ENCODE measurements around the gene ANO2. TPM values are rescaled to one million over a fixed set of nuclear protein-coding genes. Genes with fewer than 3 reads are reported as not detected.

Gene ANO2
- total RNA-seq, 3 donors from 2014 or later (not counting 1 experiment from before 2014, with no cell fraction given), result not detected

- TF ChIP-seq, protein P1, sequence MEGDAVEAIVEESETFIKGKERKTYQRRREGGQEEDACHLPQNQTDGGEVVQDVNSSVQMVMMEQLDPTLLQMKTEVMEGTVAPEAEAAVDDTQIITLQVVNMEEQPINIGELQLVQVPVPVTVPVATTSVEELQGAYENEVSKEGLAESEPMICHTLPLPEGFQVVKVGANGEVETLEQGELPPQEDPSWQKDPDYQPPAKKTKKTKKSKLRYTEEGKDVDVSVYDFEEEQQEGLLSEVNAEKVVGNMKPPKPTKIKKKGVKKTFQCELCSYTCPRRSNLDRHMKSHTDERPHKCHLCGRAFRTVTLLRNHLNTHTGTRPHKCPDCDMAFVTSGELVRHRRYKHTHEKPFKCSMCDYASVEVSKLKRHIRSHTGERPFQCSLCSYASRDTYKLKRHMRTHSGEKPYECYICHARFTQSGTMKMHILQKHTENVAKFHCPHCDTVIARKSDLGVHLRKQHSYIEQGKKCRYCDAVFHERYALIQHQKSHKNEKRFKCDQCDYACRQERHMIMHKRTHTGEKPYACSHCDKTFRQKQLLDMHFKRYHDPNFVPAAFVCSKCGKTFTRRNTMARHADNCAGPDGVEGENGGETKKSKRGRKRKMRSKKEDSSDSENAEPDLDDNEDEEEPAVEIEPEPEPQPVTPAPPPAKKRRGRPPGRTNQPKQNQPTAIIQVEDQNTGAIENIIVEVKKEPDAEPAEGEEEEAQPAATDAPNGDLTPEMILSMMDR (IDR thresholded peaks at IDR 0.05), result no peak
- Histone ChIP-seq H3K4me1 (ENCODE audit: control insufficient read depth, insufficient read depth, low read length) (no peaks in the 10 kb centered on the region), H3K27ac (ENCODE audit: low read length) (no peak overlapping the region), H3K4me3 (ENCODE audit: low read length) (no peak overlapping the region), H3K36me3 (ENCODE audit: control insufficient read depth, insufficient read depth, low read length) (no peaks in the 10 kb centered on the region), H3K9me3 (ENCODE audit: control insufficient read depth, insufficient read depth, low read length) (no peaks in the 10 kb centered on the region), H3K27me3 (ENCODE audit: control insufficient read depth, insufficient read depth, low read length) (no peaks in the 10 kb centered on the region)
- no peaks in the 10 kb centered on the region for H3K9me3 Mint-ChIP-seq
- H3K4me1 Mint-ChIP-seq, result no peaks in the 10 kb centered on the region
- no peaks in the 10 kb centered on the region for H3K36me3 Mint-ChIP-seq
- no peak overlapping the region for H3K4me3 Mint-ChIP-seq
- H3K27ac Mint-ChIP-seq, result no peak overlapping the region
- peaks cover 7 to 15% of the 10 kb centered on the region in 2 donors for H3K27me3 Mint-ChIP-seq (ENCODE audit: low read depth in 2 of 2)
- ATAC-seq (no peak), DNase-seq (no peak)
- 91% methylated on average over 3 of the region's 4 CpGs for WGBS (ENCODE audit: insufficient coverage)
- intact Hi-C loops (cut with micrococcal nuclease), result no loop called here
Measured at GRCh38 chr12:5585178-5585577, 359.9 kb downstream of the ANO2 start.

DNA sequence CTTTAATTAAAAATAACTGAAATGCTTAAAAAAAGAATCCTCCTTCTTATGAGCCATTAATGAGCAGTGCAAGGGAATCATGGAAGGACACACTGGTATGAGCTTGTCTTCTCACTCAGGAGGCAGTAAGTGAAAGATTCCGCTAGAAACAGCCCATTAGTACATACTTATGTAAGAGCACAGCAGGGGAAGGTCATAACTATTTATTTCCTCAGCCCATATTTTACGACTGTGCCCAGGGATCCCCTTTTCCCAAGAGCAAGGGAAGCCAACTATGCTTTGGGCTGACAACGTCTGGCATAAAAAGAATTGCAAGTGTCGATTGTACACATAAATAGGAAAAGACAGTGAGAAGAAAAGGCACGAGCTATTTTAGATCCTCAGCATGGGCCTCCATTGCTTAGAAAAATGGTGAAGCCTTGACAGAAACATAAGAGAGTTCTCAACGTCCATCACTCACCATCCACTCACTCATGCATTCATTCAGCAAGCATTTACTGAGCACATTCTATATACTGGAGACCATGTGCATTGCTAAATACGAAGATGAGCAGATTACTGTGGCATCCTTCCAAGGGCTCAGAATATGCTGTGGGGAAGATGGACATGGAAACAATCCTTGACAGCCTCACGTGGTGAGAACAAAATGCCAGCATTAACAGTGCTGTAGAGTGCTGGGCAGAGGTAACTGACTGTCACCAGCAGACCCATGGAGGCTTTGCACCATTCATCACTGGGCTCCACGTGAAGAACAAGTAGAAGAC is 360.5 kb downstream of the ANO2 start:
- H3K4me3 ChIP-seq (ENCODE audit: low read length), result no peak overlapping the region
- H3K36me3 ChIP-seq (ENCODE audit: control insufficient read depth, insufficient read depth, low read length), result no peaks in the 10 kb centered on the region
- no peaks in the 10 kb centered on the region for H3K9me3 ChIP-seq (ENCODE audit: control insufficient read depth, insufficient read depth, low read length)
- no peak overlapping the region for H3K4me3 Mint-ChIP-seq
- H3K27ac Mint-ChIP-seq, result no peak overlapping the region
- no peaks in the 10 kb centered on the region for H3K4me1 Mint-ChIP-seq
- no peak overlapping the region for H3K27ac ChIP-seq (ENCODE audit: low read length)
- no peak for DNase-seq
- H3K36me3 Mint-ChIP-seq, result no peaks in the 10 kb centered on the region
- intact Hi-C loops (cut with micrococcal nuclease), result no loop called here
- H3K27me3 Mint-ChIP-seq (ENCODE audit: low read depth in 2 of 2), result peaks cover 10 to 21% of the 10 kb centered on the region in 2 donors
- ATAC-seq, result no peak
- TF ChIP-seq, protein P1 (IDR thresholded peaks at IDR 0.05), result no peak
- H3K9me3 Mint-ChIP-seq, result no peaks in the 10 kb centered on the region
- no peaks in the 10 kb centered on the region for H3K27me3 ChIP-seq (ENCODE audit: control insufficient read depth, insufficient read depth, low read length)
- 75% methylated on average over 9 of the region's 9 CpGs for WGBS (ENCODE audit: insufficient coverage)
- no peaks in the 10 kb centered on the region for H3K4me1 ChIP-seq (ENCODE audit: control insufficient read depth, insufficient read depth, low read length)

DNA sequence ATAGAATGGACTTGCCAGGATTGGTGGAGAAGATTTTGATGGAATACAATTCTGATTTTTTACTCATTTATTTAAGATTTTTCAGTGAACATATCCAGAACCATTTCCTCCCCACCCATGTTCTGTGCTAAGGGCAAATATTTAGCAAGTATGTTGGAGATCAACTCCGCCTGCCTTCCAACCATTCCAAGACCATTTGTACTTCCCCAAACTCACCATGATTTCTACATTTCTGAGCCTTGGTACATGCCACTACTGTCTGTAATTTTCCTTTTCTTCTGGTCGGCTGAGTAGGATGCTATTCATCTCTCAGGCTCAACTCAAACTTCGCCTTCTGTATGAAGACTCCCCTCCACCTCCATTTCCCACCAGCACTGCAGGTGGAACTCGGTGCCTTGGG is 362.5 kb downstream of the ANO2 start:
- intact Hi-C loops (cut with micrococcal nuclease), result no loop called here
- TF ChIP-seq, protein P1 (IDR thresholded peaks at IDR 0.05), result no peak
- H3K36me3 ChIP-seq (ENCODE audit: control insufficient read depth, insufficient read depth, low read length), result no peaks in the 10 kb centered on the region
- no peak for DNase-seq
- no peaks in the 10 kb centered on the region for H3K9me3 ChIP-seq (ENCODE audit: control insufficient read depth, insufficient read depth, low read length)
- H3K4me3 ChIP-seq (ENCODE audit: low read length), result no peak overlapping the region
- no peaks in the 10 kb centered on the region for H3K4me1 ChIP-seq (ENCODE audit: control insufficient read depth, insufficient read depth, low read length)
- no peak overlapping the region for H3K4me3 Mint-ChIP-seq
- WGBS (ENCODE audit: insufficient coverage), result 92% methylated on average over 4 of the region's 4 CpGs
- H3K4me1 Mint-ChIP-seq, result no peaks in the 10 kb centered on the region
- peaks cover 10 to 21% of the 10 kb centered on the region in 2 donors for H3K27me3 Mint-ChIP-seq (ENCODE audit: low read depth in 2 of 2)
- H3K36me3 Mint-ChIP-seq, result no peaks in the 10 kb centered on the region
- no peaks in the 10 kb centered on the region for H3K9me3 Mint-ChIP-seq
- ATAC-seq, result no peak
- H3K27me3 ChIP-seq (ENCODE audit: control insufficient read depth, insufficient read depth, low read length), result no peaks in the 10 kb centered on the region
- no peak overlapping the region for H3K27ac Mint-ChIP-seq
- H3K27ac ChIP-seq (ENCODE audit: low read length), result no peak overlapping the region

- DNase-seq (no peak), ATAC-seq (no peak)
- no peaks in the 10 kb centered on the region for H3K27me3 ChIP-seq (ENCODE audit: control insufficient read depth, insufficient read depth, low read length)
- H3K4me3 ChIP-seq (ENCODE audit: low read length), result no peak overlapping the region
- H3K9me3 ChIP-seq (ENCODE audit: control insufficient read depth, insufficient read depth, low read length), result no peaks in the 10 kb centered on the region
- no peaks in the 10 kb centered on the region for H3K9me3 Mint-ChIP-seq
- H3K4me3 Mint-ChIP-seq, result no peak overlapping the region
- H3K36me3 ChIP-seq (ENCODE audit: control insufficient read depth, insufficient read depth, low read length), result no peaks in the 10 kb centered on the region
- H3K27ac Mint-ChIP-seq, result no peak overlapping the region
- no peaks in the 10 kb centered on the region for H3K36me3 Mint-ChIP-seq
- WGBS (ENCODE audit: insufficient coverage), result 92% methylated on average over 5 of the region's 5 CpGs
- intact Hi-C loops (cut with micrococcal nuclease), result no loop called here
- H3K4me1 ChIP-seq (ENCODE audit: control insufficient read depth, insufficient read depth, low read length), result no peaks in the 10 kb centered on the region
- TF ChIP-seq, protein P1 (IDR thresholded peaks at IDR 0.05), result no peak
- peaks cover 10 to 21% of the 10 kb centered on the region in 2 donors for H3K27me3 Mint-ChIP-seq (ENCODE audit: low read depth in 2 of 2)
- no peaks in the 10 kb centered on the region for H3K4me1 Mint-ChIP-seq
- H3K27ac ChIP-seq (ENCODE audit: low read length), result no peak overlapping the region
Measured at GRCh38 chr12:5582018-5582417, 363.0 kb downstream of the ANO2 start.
